ENCODE data around the gene KDM1A. TPM values are rescaled to one million over a fixed set of nuclear protein-coding genes. Genes with fewer than 3 reads are reported as not detected.
"Not testable (repeated sequence)": the region's sequence is repeated elsewhere in the genome, so short reads cannot be mapped to it uniquely, and the experiment has no call there.

The KDM1A gene
- total and polyA plus RNA-seq, 9 of the 15 experiments (the other 6 are each of a cell fraction or from before 2014, with no cell fraction given) = 59.2 to 181 (median 168) TPM

DNA sequence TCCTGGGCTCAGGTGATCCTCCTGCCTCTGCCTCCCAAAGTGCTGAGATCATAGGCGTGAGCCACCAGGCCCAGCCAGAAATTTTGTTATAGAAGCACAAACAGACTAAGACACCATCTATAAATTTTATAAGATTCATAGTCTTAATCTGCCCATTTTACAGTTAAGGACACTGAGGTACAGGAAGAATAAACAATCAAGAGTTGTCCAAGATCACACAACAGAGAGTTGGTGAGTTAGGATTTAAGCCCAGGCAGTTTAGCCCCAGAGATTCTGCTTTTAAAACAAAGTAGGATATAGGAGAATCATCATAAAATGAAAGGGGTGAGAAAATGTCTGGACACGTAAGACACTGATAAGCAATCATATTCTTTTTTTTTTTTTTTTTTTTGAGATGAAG is 10.4 kb upstream of the KDM1A start:
- Histone ChIP-seq H3K36me3 (ENCODE audit: control insufficient read depth, insufficient read depth, low read length) (no peaks in the 10 kb centered on the region), H2AFZ (ENCODE audit: low read depth, low read length) (no peak overlapping the region), H3K79me2 (ENCODE audit: control insufficient read depth, insufficient read depth, low read length) (no peaks in the 10 kb centered on the region), H4K20me1 (replicated peaks; ENCODE audit: control insufficient read depth, insufficient read depth, low read length) (no peaks in the 10 kb centered on the region), H3K27ac (ENCODE audit: extremely low read depth, low read depth, low read length) (no peak overlapping the region), H3K4me2 (ENCODE audit: insufficient read depth, low read length) (no peak overlapping the region), H3K4me3 (no peak overlapping the region), H3K27me3 (ENCODE audit: control insufficient read depth in 2 of 2, insufficient read depth in 2 of 2, low read length in 2 of 2) (peaks cover 3 to 15% of the 10 kb centered on the region in 2 experiments; a peak in 4 of 5 replicates), H3K9ac (ENCODE audit: insufficient read depth in 1 of 2, low read depth in 2 of 2, low read length in 2 of 2) (no peak overlapping the region), H3K9me1 (ENCODE audit: control insufficient read depth, insufficient read depth, low read length) (no peaks in the 10 kb centered on the region), H3K9me3 (replicated peaks; ENCODE audit: control insufficient read depth, insufficient read depth, low read depth, low read length) (no peaks in the 10 kb centered on the region), H3K4me1 (replicated peaks in 1 of 2; ENCODE audit: control insufficient read depth in 2 of 2, insufficient read depth in 2 of 2, low read length in 2 of 2) (peaks cover 0 to 8% of the 10 kb centered on the region in 2 experiments; a peak in 3 of 5 replicates)
- DNase-seq (ENCODE audit: extremely low read depth in 1 of 4, low spot score in 3 of 4) (no peak), FAIRE-seq (no peak), ATAC-seq (no peak)
- BruUV-seq (replicated peaks) = no TSS peak
- TF ChIP-seq ESRRB (CRISPR knock-in tag; IDR thresholded peaks at IDR 0.05; ENCODE audit: borderline replicate concordance) (no peak), ADNP (tag; IDR thresholded peaks at IDR 0.05) (peak; percentile 85), RAD21 (CRISPR knock-in tag; conservative IDR thresholded peaks at IDR 0.05 in 1 of 2, IDR thresholded peaks at IDR 0.05 in 1 of 2) (no peak), KDM1A (IDR thresholded peaks at IDR 0.05) (0 out of 4 replicates have a peak, but pooled peaks of 1 of the 2 experiments have one; percentile 15), BCOR (IDR thresholded peaks at IDR 0.05) (peak; percentile 80), ZNF444 (CRISPR knock-in tag; IDR thresholded peaks at IDR 0.05) (no peak), NFE2 (IDR thresholded peaks at IDR 0.05; ENCODE audit: low read depth) (no peak), MTF1 (CRISPR knock-in tag; IDR thresholded peaks at IDR 0.05; ENCODE audit: borderline replicate concordance) (no peak), RBM25 (IDR thresholded peaks at IDR 0.05; ENCODE audit: low read depth, low read length, severe bottlenecking) (peak; percentile 70)
- intact Hi-C loops (cut with micrococcal nuclease) = no loop called here
- POLR2A ChIA-PET = interaction anchor here (1.4 kb wide), 1 partner anchor 11 kb away, joined by 6 read pairs; the partner anchor contains the start of gene KDM1A
- in situ Hi-C loops (cut with MboI) = no loop called here
- WGBS (ENCODE audit: insufficient coverage, low coverage, missing lambda C conversion rate) = 17% methylated on average over 2 of the region's 2 CpGs
- CTCF ChIA-PET (ENCODE audit: low intra/inter-chr PET ratio) = no interaction called here

DNA sequence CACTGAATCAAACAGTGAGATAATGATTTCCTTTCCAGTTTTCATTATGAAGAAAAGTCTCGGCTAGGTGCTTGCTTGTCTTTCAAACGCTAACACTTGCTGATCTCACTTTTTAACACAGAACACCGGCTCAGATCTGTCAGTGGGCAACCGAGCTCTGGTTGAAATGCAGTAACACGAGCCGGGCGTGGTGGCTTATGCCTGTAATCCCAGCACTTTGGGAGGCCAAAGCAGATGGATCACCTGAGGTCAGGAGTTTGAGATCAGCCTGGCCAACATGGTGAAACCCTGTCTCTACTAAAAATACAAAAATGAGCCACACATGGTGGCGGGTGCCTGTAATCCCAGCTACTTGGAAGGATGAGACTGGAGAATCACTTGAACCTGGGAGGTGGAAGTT is 9.2 kb upstream of the KDM1A start:
- in situ Hi-C loops (cut with MboI); DNase-seq (ENCODE audit: extremely low read depth in 1 of 4, low spot score in 3 of 4); H3K9me1 ChIP-seq (ENCODE audit: control insufficient read depth, insufficient read depth, low read length); H3K9ac ChIP-seq (ENCODE audit: insufficient read depth in 1 of 2, low read depth in 2 of 2, low read length in 2 of 2); H3K4me1 ChIP-seq (replicated peaks in 1 of 2; ENCODE audit: control insufficient read depth in 2 of 2, insufficient read depth in 2 of 2, low read length in 2 of 2); H3K79me2 ChIP-seq (ENCODE audit: control insufficient read depth, insufficient read depth, low read length); H3K27ac ChIP-seq (ENCODE audit: extremely low read depth, low read depth, low read length); H3K9me3 ChIP-seq (replicated peaks; ENCODE audit: control insufficient read depth, insufficient read depth, low read depth, low read length); H3K36me3 ChIP-seq (ENCODE audit: control insufficient read depth, insufficient read depth, low read length); H2AFZ ChIP-seq (ENCODE audit: low read depth, low read length); intact Hi-C loops (cut with micrococcal nuclease); H3K4me2 ChIP-seq (ENCODE audit: insufficient read depth, low read length); H4K20me1 ChIP-seq (replicated peaks; ENCODE audit: control insufficient read depth, insufficient read depth, low read length); BruUV-seq (replicated peaks); ATAC-seq; H3K4me3 ChIP-seq: not testable (repeated sequence)
- ChIA-PET POLR2A (interaction anchor here (0.6 to 1.4 kb wide), 3 partner anchors 8 to 14 kb away, joined by 3 to 6 read pairs (median 3); partner anchors contain the start of gene KDM1A), CTCF (ENCODE audit: low intra/inter-chr PET ratio) (interaction anchor here (0.6 kb wide), 1 partner anchor 22 kb away, joined by 6 read pairs; no protein-coding TSS in a partner anchor)
- FAIRE-seq = peak; percentile 26
- H3K27me3 ChIP-seq (ENCODE audit: control insufficient read depth in 2 of 2, insufficient read depth in 2 of 2, low read length in 2 of 2) = peaks cover 3 to 15% of the 10 kb centered on the region in 2 experiments; a peak in 4 of 5 replicates
- 38% methylated on average over 8 of the region's 8 CpGs for WGBS (ENCODE audit: insufficient coverage, low coverage, missing lambda C conversion rate)

Data from K562 (cell line).